HG02678 (cell line): Measurements from ENCODE around the gene HELZ.
"Not testable (repeated sequence)": the region's sequence is repeated elsewhere in the genome, so short reads cannot be mapped to it uniquely, and the experiment has no call there.

ENCODE experiments used
- ATAC-seq: cut with Tn5 transposase; IDR thresholded peaks from one replicate; pipeline ENCODE4 v1.9.1; 2021; ENCODE audit warnings: mild to moderate bottlenecking, moderate library complexity; ENCODE audit not compliant: unreplicated experiment

The HELZ gene

GRCh38 chr17:67151717-67152116, 93.3 kb downstream of the HELZ start:
- no peak for ATAC-seq

GRCh38 chr17:67150826-67151225, 94.2 kb downstream of the HELZ start:
- ATAC-seq, result no peak

GRCh38 chr17:67148352-67148751, 96.6 kb downstream of the HELZ start:
- no peak for ATAC-seq

- ATAC-seq, result no peak
These were observed 99.7 kb downstream of the HELZ start for GRCh38 chr17:67145183-67145805.

- ATAC-seq, result no peak
These were observed 101.7 kb downstream of the HELZ start for GRCh38 chr17:67143318-67143717.

- ATAC-seq, result not testable (repeated sequence)
These were observed 103.0 kb downstream of the HELZ start for GRCh38 chr17:67142030-67142429.

- ATAC-seq, result no peak
These were observed 105.0 kb downstream of the HELZ start for GRCh38 chr17:67139784-67140665.

- no peak for ATAC-seq
These were observed 105.7 kb downstream of the HELZ start for GRCh38 chr17:67139289-67139688.

GRCh38 chr17:67138392-67138791, 106.6 kb downstream of the HELZ start:
- ATAC-seq, result no peak

- ATAC-seq, result no peak
These were observed 107.1 kb downstream of the HELZ start for GRCh38 chr17:67137860-67138259.

GRCh38 chr17:67137026-67137370, 108.0 kb downstream of the HELZ start:
- ATAC-seq, result no peak

- no peak for ATAC-seq
These were observed 108.6 kb downstream of the HELZ start for GRCh38 chr17:67136191-67137025.

GRCh38 chr17:67133161-67133560, 111.8 kb downstream of the HELZ start:
- ATAC-seq, result no peak

- ATAC-seq, result no peak
These were observed 112.6 kb downstream of the HELZ start for GRCh38 chr17:67132366-67132765.

- ATAC-seq, result no peak
These were observed 114.2 kb downstream of the HELZ start for GRCh38 chr17:67130768-67131167.

GRCh38 chr17:67129283-67129682, 115.7 kb downstream of the HELZ start:
- no peak for ATAC-seq

GRCh38 chr17:67128700-67129099, 116.3 kb downstream of the HELZ start:
- ATAC-seq, result no peak

- ATAC-seq, result no peak
These were observed 117.1 kb downstream of the HELZ start for GRCh38 chr17:67127925-67128324.

GRCh38 chr17:67126983-67127382, 118.0 kb downstream of the HELZ start:
- ATAC-seq, result no peak

- not testable (repeated sequence) for ATAC-seq
These were observed 118.5 kb downstream of the HELZ start for GRCh38 chr17:67126543-67126942.

GRCh38 chr17:67125924-67126323, 119.1 kb downstream of the HELZ start:
- ATAC-seq, result no peak

- ATAC-seq, result no peak
These were observed 119.6 kb downstream of the HELZ start for GRCh38 chr17:67125417-67125816.
